ENCODE measurements around the gene ATP9A.

DNA sequence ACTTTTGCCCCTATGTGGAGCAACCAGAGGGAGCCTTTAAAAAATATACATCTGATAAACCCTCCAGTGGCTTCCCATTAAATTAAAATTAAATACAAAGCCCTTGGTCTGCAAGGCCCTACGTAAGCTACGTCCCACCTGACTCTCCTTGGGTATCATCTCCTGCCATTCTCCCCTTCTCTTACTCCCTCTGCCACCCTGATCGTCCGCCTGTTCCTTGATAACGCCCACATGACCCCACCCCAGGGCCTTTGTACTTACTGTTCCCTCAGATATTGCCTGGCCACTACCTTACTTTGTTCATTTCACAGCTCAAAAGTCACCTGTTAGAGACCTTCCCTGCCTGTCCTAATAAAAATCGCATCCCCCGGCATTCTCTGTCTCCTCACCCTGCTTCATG is 220.2 kb downstream of the ATP9A start:
- TF ChIP-seq EZH2 (IDR thresholded peaks at IDR 0.05; ENCODE audit: low read length, unreplicated experiment), result no peak
- TF ChIP-seq, protein P1, sequence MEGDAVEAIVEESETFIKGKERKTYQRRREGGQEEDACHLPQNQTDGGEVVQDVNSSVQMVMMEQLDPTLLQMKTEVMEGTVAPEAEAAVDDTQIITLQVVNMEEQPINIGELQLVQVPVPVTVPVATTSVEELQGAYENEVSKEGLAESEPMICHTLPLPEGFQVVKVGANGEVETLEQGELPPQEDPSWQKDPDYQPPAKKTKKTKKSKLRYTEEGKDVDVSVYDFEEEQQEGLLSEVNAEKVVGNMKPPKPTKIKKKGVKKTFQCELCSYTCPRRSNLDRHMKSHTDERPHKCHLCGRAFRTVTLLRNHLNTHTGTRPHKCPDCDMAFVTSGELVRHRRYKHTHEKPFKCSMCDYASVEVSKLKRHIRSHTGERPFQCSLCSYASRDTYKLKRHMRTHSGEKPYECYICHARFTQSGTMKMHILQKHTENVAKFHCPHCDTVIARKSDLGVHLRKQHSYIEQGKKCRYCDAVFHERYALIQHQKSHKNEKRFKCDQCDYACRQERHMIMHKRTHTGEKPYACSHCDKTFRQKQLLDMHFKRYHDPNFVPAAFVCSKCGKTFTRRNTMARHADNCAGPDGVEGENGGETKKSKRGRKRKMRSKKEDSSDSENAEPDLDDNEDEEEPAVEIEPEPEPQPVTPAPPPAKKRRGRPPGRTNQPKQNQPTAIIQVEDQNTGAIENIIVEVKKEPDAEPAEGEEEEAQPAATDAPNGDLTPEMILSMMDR (conservative IDR thresholded peaks at IDR 0.05; ENCODE audit: low read depth, low read length), result no peak
- no peak for TF ChIP-seq EZH2phosphoT487 (IDR thresholded peaks at IDR 0.05; ENCODE audit: borderline replicate concordance, low read length)

Data from PC-3 (cell line).